ENCODE measurements around the gene RNH1.
"Not testable (repeated sequence)": the region's sequence is repeated elsewhere in the genome, so short reads cannot be mapped to it uniquely, and the experiment has no call there.

The RNH1 gene

GRCh38 chr11:477052-477715 is 29.9 kb downstream of the RNH1 start:
- no peak for DNase-seq (ENCODE audit: low read depth in 3 of 3)

- DNase-seq (ENCODE audit: low read depth in 3 of 3), result no peak
Measured at GRCh38 chr11:476416-476815, 30.6 kb downstream of the RNH1 start.

- DNase-seq (ENCODE audit: low read depth in 3 of 3), result no peak
Measured at GRCh38 chr11:475941-476340, 31.1 kb downstream of the RNH1 start.

GRCh38 chr11:474914-475506 is 32.0 kb downstream of the RNH1 start:
- no peak for DNase-seq (ENCODE audit: low read depth in 3 of 3)

GRCh38 chr11:473962-474785 is 32.9 kb downstream of the RNH1 start:
- DNase-seq (ENCODE audit: low read depth in 3 of 3), result no peak

GRCh38 chr11:473415-473814 is 33.6 kb downstream of the RNH1 start:
- no peak for DNase-seq (ENCODE audit: low read depth in 3 of 3)

GRCh38 chr11:472816-473215 is 34.2 kb downstream of the RNH1 start:
- DNase-seq (ENCODE audit: low read depth in 3 of 3), result no peak

- DNase-seq (ENCODE audit: low read depth in 3 of 3), result no peak
Measured at GRCh38 chr11:472272-472671, 34.8 kb downstream of the RNH1 start.

- no peak for DNase-seq (ENCODE audit: low read depth in 3 of 3)
Measured at GRCh38 chr11:471468-472145, 35.4 kb downstream of the RNH1 start.

- no peak for DNase-seq (ENCODE audit: low read depth in 3 of 3)
Measured at GRCh38 chr11:469684-470560, 37.1 kb downstream of the RNH1 start.

- DNase-seq (ENCODE audit: low read depth in 3 of 3), result not testable (repeated sequence)
Measured at GRCh38 chr11:469026-469683, 37.9 kb downstream of the RNH1 start.

GRCh38 chr11:468493-468892 is 38.5 kb downstream of the RNH1 start:
- DNase-seq (ENCODE audit: low read depth in 3 of 3), result no peak

GRCh38 chr11:468036-468435 is 39.0 kb downstream of the RNH1 start:
- no peak for DNase-seq (ENCODE audit: low read depth in 3 of 3)

- no peak for DNase-seq (ENCODE audit: low read depth in 3 of 3)
Measured at GRCh38 chr11:465896-466530, 41.0 kb downstream of the RNH1 start.

- DNase-seq (ENCODE audit: low read depth in 3 of 3), result no peak
Measured at GRCh38 chr11:464316-464715, 42.7 kb downstream of the RNH1 start.

- no peak for DNase-seq (ENCODE audit: low read depth in 3 of 3)
Measured at GRCh38 chr11:462107-462890, 44.7 kb downstream of the RNH1 start.

GRCh38 chr11:461626-462025 is 45.4 kb downstream of the RNH1 start:
- no peak for DNase-seq (ENCODE audit: low read depth in 3 of 3)

GRCh38 chr11:460331-461199 is 46.5 kb downstream of the RNH1 start:
- no peak for DNase-seq (ENCODE audit: low read depth in 3 of 3)
